HG03520 (cell line): ENCODE measurements around the gene PCIF1.
"Not testable (repeated sequence)": the region's sequence is repeated elsewhere in the genome, so short reads cannot be mapped to it uniquely, and the experiment has no call there.

ENCODE experiments used
- ATAC-seq: cut with Tn5 transposase; IDR thresholded peaks from one replicate; pipeline ENCODE4 v1.9.1; 2021; ENCODE audit warnings: mild to moderate bottlenecking, moderate library complexity; ENCODE audit not compliant: unreplicated experiment

The PCIF1 gene

DNA sequence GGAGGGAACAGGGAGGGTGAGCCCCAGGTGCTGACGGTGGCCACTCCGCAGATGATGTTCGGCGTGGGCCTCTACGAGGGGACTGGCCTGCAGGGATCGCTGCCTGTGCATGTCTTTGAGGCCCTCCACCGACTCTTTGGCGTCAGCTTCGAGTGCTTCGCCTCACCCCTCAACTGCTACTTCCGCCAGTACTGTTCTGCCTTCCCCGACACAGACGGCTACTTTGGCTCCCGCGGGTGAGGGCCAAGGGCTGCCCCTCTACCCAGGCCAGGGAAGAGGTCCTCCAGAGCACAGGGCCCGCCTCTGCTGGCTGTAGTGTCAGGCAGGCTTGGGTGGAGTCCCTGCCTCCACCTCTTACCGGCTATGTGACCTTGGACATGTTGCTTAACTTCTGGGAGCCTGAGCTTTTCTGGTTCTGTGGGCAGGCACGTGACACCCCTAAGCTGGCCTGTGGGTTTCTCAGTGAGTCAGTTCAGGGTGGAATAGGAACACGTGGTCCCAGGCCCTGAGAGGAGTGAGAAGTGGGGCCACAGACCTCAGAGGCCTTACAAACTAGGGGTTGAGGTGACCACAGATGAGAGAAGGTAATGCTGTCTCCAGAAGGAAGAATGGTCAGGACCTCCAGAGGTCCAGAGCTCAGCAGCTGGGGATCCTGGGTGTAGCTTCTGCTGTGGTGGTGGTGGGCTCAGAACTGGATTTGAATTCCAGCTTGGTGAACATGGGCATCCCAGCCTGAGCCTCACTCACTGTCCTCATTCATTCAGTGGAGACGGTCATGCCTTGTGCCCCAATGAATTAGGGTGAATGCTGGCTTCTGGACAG, 11.9 kb downstream of the PCIF1 start:
- no peak for ATAC-seq

DNA sequence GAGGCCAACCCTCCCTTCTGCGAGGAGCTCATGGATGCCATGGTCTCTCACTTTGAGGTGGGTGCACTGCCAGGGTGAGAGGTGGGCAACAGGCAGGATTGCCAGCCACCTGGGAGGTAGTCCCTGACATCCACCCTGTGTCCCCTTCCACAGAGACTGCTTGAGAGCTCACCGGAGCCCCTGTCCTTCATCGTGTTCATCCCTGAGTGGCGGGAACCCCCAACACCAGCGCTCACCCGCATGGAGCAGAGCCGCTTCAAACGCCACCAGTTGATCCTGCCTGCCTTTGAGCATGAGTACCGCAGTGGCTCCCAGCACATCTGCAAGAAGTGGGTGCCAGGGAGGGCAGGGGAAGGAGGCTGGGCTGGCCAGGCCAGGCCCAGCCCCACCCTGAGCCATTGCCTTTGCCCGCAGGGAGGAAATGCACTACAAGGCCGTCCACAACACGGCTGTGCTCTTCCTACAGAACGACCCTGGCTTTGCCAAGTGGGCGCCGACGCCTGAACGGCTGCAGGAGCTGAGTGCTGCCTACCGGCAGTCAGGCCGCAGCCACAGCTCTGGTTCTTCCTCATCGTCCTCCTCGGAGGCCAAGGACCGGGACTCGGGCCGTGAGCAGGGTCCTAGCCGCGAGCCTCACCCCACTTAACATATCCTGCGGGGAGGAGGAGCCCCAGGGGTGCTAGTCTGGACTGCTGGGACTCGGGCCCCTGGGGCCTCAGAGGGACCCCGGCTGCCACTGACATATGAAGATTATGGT, 12.8 kb downstream of the PCIF1 start:
- ATAC-seq = no peak

DNA sequence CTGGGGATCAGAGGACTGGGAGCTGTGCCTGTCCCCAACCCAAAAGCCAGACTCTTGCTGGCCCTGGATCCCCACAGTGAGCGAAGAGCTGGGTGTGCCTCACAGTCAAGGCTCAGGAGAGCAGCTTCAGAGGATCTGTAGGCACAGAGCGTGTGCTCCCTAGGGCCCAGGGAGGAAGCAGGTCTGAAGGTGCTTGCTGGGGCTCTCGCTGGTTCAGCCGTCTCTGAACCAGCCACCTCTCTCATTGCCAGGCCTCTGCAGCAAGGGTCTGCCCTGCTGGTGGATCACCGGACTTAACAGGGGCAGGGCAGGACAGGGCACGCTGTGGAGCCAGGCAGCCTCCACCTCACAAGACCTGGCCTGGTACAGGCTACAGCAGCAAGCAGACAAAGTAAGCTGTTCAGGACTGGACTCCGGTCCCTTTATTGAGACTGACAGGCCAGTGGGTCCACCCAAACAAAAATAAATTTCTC, 13.8 kb downstream of the PCIF1 start:
- no peak for ATAC-seq

DNA sequence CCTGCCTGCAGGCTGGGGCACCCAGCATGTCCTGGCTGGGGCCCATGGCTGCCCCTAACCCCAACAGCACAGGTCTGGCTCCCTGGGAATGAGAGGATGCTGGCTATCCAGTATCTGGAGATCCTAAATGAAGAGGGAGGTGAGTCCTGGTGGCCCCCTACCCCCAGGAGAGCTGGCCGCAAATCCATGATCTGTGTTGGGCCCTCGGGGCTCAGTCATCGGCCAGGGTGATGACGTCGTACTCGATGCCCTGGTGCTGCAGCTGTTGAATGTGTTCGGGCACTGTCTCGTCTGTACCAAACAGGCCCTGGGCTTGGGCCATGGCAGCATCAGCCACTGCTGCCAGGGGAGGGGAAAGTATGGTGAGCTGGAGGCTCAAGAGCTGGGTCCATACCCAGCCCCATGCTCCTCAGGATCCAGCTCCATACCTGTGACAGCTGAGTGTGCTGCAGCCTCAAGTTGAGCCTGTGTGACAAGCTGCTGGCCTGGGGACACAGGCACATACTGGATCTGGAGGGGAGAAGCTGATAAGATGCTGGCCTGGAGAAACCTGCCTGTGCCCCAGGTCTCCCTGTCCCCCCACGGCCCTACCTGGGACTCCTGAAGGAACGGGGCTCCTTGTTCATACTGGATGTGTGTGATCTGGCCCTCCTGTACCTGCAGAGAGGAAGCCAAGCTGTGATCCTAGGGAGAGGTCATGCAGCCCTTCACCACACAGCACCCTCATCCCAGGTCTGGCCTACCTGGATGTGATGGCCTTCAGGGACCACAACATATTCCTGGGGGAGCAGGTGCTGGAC, 14.5 kb downstream of the PCIF1 start:
- ATAC-seq = no peak

DNA sequence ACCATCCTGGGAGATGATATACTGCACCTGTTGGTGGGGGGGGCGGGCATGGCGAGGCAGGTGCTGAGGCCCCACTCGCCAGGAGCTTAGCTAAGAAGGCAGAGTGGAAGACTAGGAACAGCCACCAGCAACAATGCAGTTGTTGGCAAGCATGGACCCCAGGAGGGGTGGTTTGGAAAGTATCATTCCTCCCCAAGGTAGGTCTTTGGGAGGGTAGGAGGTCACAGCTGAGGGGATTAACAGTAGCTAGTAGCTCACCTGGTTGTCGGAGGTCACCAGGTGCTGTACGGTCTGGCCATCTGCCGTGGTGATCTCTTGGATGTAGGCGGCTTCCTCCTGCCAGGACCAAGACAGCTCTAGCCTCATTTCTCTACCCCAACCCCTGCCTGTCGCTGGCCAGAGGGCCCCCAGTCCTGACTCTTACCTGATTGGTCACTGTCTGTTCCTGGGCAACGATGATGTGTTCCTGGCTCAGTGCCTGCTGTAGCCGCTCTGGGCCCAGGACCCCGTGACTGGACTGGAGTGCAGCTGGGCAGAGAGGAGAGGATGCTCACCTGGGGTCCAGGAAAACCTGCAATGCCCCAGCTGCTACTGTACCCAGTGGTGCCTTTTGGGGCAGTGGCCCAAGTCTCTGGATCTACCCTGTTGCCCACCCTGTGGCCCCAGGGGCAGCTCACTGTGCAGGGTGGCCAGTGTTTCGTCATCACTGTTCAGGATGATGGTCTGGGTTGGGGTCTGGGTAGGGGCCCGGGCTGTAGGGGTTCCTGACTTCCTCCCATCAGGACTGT, 15.3 kb downstream of the PCIF1 start:
- no peak for ATAC-seq

DNA sequence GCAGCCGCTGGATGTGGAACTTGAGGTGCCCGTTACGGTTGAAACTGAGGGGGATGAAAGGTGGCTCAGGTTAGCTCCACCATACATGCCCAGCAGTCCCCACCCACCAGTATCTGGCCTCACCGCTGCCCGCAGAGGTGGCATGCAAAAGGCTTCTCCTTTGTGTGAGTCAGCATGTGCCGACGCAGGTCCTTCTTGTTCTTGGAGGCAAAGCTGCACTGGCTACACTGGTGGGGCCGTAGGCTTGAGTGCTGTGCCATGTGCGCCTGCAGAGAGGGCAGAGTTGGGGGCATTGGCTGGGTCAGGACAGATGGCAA, 15.8 kb downstream of the PCIF1 start:
- no peak for ATAC-seq

DNA sequence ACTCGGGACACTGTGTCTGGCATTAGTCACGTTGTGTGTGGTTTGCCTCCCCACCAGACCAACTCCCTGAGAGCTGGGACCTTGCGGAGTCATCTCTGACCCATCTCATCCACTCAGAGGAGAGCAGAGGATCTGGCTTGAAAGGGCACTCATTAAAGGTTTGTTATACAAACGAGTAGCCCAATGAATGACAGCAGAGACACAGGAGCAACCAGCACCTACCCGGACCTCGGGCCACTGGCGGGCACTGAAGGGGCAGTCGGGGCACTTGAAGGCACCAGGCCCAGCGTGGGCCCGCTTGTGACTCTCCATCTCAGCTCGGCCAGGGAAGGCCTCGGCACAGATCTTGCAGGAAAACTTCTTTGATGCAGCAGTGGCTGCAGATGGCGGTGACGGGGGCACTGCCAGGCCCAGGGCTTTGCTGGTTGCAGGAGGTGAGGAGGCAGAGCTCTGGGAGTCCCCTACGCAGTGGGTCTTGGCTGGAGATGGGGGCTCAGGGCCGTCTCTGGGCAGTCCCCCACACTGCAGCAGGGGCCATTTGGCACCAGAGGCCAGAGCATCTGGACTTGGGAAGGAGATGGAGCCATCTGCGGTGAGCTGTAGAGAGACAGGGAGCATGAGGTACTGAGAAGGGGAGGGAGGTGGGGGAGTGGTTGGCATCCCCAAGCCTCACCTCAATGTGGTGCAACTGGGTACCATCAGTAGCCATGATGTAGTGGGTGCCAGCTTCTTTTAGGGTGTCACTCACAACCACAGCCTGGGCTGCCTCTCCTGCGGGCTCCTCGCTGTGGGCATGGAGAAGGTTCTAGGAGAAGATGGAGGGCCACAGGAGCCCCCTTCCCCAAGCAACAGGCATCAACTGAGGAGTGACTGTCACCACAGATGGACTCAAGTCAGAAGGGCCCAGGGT, 17.7 kb downstream of the PCIF1 start:
- ATAC-seq = no peak

DNA sequence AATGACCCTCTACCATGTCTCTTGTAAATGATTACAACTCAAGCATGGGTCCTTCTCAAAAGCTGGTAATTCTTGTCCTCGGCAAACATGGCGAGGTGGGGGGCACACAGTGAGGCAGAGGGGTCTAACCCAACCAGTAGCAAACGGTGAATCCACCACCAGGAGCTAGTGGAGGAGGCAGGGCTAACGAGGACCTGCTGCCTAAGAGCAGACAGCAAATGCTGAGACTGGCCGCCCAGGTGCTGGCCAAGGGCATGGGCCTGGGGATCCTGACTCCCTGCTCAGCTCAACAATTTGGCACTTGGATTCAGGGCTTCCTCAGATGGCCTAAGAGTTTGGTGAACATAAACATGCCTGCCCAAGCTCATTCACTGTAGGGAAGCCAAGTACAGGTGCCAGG, 18.4 kb downstream of the PCIF1 start:
- no peak for ATAC-seq

DNA sequence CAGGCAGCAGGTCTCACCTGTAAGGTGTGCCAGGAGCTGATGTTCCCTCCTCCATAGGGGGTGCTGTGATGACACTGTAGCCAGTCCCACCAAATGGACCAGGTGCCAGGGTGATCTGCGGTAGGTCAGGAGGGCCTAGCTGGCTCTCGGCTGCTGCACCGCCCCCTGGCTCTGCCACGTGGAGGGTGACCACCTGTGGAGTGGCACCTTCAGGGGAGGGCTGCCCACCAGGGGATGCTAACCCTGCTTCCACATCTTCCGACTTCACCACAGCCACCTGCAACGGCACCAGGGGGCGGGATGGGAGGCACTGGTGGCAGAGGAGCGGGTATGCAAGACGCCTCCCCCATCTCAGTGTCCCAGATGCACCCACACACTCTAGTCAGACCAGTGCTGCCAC, 19.2 kb downstream of the PCIF1 start:
- no peak for ATAC-seq

DNA sequence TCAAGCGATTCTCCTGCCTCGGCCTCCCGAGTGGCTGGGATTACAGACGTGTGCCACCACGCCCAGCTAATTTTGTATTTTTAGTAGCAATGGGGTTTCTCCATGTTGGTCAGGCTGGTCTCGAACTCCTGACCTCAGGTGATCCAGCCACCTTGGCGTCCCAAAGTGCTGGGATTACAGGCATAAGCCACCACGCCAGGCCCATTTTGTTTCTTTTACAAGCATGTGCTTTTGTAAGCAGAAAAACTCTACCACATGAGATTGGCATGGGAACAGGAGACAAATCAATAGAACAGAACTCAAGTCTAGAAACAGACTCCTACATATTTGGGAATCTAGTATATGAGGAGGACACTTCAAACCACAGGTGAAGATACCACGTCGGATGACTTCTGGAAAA, 21.8 kb downstream of the PCIF1 start:
- ATAC-seq = not testable (repeated sequence)

DNA sequence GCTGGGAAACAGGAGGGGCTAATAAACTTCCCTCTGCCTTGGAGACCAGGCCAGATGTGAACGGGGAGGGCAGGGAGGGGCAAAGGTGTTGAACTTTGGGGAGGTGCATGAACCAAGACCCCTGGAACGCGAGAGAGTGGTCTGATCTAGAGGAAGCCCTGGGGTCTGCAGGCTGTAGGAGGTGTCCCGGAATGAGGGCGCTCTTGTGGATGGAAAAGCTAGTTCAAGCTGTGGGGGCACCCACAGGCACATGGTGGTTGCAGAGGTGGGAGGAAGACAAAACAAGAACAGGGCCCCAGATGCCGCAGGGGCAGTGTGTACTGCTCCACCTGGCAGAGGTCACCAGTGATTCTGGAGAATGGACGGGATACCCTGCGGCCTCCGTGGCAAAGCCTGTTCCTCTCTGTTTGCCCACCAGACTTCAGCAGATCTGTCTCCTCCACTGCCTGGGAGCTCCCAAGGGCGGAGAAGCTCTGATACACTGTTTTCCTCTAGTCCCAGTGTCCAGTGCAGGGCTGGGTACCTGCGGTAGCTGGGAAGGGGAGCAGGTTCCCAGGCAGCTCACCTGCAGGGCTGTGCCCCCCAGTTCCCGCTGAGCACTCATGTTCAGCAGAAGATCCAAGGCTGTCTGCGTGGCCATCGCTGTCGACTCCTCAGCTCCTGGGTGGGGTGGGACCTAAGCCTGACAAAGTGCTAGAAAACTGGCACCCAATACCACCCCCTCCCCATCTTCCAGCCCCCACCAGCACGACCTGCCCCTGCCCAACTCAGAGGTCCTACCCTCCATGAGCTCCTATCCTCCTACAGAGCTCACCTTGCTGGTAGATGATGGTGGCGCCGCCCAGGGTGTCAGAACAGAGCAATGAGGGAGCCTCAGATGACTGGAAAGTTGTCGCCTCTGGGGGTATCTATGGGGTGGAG, 22.8 kb downstream of the PCIF1 start:
- ATAC-seq = no peak

DNA sequence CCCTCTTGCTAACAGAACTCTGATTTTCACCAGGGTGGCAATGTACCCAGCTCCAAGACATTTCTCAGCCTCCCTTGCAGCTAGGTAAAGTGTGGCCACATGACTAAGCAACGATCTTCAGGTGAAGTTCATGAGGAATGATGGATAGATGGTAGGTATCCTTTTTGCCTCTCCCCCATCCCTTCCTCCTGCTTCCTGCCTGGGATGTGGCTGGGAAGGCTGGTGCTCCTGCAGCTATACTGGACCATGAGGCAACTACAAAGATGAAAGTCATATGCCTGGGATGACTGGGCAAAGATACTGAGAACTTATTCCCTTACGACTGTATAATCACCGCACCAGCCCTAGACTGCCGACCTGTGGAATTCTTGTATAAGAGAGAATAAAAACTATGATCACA, 24.1 kb downstream of the PCIF1 start:
- ATAC-seq = no peak

DNA sequence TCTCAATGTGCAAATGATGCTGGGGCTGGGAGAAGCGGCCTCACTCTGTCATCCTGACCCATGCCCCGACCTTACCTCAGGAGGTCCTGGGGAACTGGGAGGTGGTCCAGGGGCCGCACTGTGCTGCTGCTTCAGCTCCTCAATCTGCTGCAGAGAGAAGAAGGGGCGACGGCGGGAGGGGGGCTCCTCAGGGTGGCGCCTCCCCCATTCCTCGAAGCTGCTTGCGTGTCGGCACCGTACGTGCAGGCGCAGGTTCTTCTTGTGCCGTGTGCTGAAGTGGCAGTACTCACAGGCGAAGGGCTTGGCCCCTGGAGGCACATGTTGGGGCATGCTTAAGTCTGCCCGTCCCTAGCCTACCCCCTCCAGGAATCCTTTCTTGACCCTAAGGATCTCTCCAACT, 24.6 kb downstream of the PCIF1 start:
- ATAC-seq = no peak

DNA sequence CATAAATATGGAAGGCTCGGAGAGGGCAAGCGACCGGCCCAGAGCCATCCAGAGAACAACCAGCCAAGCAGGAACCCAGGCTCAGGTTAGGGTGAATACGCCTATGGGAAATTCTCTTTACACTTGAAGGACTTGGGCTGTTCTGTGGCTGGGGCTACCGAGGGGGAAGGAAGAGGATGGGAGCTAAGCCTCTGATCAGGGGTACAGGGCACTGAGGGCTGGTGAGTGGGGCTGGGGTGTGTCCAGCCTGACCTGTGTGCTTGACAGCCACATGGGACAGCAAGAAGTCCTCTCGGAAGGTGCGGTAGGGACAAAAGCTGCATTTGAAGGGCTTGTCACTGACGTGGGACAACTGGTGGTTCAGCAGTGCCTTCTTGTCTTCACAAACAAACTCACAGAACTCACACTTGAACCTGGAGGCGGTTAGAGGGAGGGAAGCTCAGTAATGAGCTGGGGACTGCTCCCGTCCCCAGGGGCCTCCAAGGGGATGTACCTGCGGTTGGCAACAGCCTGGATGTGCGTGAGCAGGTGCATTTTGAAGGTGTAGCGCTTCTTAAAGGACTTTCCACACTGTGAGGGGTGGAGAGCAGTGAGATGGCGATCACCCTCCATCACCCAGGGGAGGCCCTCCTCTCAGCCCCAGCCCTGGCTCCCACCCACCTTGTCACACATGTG, 25.6 kb downstream of the PCIF1 start:
- ATAC-seq = no peak

DNA sequence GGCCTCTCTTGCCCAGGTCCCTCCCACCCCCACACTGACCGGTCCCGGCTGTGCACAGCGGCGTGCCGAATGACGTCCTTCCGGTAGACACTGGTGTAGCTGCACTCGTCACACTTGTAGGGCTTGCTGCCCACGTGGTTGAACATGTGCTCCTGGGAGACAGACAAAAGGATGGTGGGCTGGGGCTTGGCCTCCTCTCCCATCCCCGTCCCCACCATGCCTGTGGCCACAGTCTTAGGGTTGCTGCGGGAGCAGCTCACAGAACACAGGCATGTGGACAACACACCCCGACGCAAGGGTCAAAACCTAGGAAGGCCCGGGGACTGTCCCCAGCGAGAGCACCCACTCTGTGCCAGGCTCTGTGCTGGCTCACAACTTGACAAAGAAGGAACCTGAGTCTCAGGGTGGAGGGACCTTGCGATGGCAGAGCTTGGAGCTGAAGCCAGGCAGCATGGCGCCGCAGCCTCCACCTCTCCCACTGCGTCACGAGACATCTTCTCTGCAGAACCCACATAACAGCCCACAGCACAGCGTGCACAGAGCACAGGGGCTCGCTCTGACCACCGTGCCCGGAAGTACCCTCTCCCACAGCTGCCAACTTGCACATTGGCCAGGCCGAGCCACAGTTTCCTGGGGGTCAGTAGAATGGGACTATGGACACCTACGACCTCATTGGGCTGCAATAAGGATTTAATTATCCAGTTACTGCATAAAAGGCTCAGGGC, 27.7 kb downstream of the PCIF1 start:
- no peak for ATAC-seq

DNA sequence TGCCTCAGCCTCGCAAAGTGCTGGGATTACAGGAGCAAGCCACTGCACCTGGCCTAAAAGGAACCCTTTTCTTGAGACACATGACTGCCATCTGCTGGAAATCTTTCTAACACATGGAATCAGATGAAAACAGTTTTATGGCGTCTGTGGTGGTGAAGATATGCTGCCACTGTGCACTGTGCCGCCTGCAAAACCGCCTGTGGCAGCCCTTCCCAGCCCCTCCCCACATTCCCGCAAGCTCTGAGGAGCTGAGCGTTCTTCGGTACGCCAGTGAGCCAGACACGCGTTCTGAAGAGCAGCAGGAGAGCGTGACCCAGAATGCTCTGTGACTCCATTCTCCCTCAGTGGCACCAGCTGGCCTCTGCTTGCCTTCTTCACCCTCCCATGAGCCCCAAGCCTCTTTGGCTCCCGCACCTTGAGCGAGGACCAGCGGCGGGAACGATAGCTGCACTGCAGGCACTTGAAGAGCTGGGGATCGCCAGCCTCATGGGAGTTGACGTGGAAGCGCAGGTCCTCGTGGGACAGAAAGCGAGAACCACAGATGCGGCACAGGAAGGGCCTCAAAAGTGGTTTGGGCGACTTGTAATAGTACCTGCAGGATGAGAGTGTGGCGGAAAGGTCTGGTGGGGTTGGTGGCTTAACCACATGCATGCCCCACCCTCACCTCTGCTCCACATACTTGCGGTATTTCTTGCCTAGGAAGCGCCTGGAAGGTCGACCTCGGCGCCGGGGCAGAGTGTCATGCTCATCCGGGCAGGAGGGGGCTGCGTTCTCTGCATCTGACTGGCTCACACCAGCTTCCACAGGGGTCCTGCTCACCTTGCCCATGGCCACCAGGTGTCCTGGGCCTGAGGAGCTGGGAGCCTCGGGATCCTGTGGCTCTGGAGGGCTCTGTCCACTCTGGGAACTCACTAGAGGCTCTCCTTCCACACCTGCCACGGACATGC, 28.8 kb downstream of the PCIF1 start:
- no peak for ATAC-seq
